HG02642 (cell line): Measurements from ENCODE around the gene MATCAP1.

Experiments used
- ATAC-seq: cut with Tn5 transposase; IDR thresholded peaks from one replicate; pipeline ENCODE4 v1.9.1; 2021; ENCODE audit warnings: mild to moderate bottlenecking; ENCODE audit not compliant: unreplicated experiment, poor library complexity

Gene MATCAP1

GRCh38 chr16:67145746-67146145 lies 38.0 kb downstream of the MATCAP1 start:
- no peak for ATAC-seq

DNA sequence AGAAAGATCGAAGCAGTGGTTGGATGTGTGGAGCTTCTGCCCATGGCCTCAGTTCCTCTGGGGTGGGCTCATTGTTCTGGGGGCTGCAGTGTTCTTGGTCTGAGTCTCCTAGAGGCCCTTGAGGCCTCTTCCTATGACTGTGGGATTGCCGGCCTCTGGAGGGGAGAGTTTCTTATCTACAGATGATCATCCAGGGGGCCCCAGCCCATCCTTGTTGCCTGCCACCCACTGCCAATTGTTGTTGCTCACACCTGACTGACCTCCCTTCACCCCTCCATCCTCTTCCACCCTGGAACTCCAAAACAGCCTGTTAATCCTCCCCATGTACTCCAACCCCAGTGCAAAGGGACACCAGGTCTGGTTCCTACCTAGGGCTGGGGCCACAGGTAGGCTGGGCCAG lies 38.8 kb downstream of the MATCAP1 start:
- no peak for ATAC-seq

DNA sequence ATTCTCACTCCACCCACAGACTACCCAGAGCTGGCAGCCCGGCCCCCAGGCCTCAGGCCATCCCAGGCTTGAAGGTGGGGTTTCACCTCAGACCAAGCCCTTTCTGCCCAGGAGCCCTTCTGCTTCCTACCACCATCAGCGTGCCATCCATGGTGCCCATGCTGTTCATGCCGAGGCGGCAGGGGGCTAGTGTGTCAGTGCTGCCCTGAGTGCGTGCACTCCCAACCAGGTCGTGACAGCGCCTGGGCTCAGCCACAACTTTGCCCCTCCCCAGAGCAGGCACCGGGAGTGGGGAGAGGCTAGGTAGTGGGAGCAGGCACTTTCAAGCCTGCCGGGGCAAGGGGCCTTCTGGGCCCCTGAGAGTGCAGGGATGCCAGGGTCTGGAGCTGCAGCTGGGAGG lies 41.4 kb downstream of the MATCAP1 start:
- no peak for ATAC-seq

DNA sequence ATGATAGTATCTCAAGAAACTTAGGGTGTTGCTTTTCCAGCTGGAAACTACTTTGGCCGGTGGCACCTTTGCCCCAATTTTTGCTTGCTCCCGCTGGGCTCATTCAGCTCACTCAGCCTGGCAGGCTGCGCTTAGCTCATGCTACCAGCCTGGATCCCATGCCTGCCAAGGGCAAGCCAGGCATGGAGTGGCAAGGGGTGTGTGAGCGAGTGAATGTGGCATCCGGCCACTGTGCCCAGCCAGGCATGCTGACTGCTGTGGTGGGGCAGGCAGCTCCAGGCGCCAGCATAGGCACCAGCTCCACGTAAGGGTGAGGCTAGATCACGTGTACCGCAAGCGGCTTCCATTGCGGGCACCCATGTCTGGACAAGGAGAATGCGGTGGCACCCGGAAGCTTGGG lies 42.4 kb downstream of the MATCAP1 start:
- no peak for ATAC-seq

DNA sequence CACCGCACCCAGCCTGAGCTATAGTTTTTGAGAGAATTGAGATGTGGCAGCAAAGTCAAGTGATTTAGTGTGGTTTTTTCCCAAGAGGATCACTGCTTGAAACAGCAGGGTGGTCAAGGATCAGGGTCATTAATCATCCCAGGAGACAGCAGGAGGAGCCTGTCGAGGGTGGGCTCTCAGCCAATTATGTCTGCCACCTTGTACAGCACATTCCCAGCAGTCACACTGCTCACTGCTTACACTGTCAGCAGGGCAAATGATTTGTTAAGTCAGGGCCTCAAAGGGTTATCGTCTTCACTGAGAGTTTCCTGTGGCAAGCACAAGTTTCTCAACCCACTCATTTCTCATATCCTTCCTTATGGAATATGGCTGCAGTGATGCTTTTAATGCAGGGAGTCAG lies 46.2 kb downstream of the MATCAP1 start:
- no peak for ATAC-seq

- no peak for ATAC-seq
Measured at GRCh38 chr16:67129422-67129821, 54.3 kb downstream of the MATCAP1 start.

- ATAC-seq = no peak
Measured at GRCh38 chr16:67128887-67129286, 54.9 kb downstream of the MATCAP1 start.

- no peak for ATAC-seq
Measured at GRCh38 chr16:67128417-67128816, 55.3 kb downstream of the MATCAP1 start.
